ENCODE results near the gene CARS1.
"Not testable (repeated sequence)": the region's sequence is repeated elsewhere in the genome, so short reads cannot be mapped to it uniquely, and the experiment has no call there.

CARS1 gene

DNA sequence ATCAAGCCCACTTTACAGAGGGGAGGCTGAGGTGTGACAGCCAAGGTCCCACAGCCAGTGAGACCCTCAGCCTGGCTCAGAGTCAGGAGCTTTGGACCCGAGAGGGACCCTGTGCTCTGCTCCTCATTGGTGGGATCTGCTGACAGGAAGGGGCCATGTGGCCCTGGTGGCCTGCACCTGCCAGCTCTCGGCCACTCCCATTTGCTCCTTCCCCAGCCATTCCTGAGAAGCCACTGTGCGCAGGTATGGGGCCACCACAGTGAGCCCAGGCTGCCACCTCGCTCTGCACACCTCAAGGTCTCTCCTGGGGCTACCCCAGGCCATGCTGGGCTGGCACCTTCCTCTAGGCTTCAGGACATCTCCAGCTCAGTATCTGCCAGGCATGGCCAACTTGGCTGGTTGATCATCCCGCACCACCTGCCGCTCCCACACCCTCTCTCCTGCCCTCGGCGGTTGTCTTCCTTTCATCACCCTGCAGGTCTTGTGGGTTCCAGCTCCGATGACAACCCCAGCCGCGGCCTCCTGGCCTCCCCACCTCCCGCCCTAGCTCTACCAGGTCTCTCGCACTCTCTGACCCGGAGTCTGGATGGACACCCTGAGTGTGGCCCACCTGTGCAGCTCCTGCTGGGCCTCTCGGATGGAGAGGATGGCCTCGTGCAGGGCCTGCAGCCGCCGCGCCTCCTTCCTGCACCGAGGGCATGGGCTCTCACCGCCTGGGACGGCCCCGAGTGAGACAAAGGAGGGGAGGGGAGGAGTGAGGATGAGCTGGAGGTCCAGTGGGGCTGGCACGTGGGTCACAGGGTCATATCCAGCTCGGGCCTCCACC lies 32.2 kb upstream of the CARS1 start:
- DNase-seq: no peak

DNA sequence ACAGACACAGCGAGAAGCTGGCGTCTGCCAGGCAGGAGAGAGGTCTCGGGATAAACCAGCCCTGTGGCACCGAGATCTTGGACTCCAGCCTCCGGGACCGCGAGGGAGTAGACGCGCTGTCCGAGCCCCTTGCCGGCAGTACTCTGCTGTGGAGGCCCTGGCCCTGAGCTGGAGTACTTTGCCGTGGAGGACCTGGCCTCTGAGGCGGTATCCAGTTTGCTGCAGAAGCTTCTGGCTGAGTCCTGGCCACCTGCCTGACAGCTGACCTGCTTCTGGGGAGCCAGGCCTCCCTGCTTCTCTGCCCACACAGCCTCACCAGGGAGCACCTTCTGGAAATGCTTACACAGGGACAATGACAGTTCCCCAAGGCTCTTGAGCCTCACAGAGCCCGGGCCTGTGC lies 31.6 kb upstream of the CARS1 start:
- DNase-seq: no peak

DNA sequence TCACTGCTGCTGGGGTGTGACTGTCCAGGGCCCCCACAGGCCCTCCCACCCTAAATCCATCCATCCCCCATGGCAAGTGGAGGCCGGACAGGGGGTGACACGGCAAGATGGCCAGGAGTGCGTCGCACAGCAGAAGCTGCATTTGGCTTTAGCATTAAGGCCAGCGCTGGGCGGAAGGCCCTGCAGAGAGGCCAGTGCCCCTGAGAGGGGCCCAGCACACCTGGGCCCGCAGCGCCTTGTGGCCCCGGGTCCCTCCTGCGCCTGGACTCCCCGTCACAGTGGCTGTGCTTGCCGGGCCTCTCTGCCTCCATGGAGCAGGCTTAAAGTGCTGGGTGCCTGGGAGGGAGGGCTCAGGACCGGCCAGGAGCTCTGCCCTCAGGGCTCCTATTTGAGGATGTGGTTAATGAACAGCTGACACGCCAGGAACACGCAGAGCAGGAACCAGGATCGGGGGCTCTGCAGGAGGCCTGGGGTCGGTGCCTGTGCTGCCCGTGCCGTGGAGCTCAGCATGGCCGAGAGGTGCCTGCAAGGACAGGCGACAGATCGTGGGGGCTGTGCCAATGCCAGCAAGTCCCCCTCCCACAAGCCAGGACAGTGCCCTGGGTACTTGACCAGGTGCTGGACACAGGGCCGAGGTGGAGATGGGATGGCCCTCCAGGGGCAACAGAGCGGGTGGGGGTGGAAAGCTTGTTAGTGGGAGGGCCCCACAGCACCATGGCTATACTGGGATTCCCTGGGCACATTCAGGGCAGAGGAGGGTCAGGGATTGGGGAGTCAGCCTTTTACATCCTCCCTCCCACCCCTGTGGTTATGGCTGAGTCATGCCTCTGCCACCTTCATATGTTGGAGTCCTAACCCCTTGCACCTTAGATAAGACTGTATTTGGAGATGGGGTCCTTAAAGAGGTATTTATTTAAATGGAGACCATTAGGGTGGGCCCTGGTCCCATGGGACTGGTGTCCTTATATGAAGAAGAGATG lies 30.9 kb upstream of the CARS1 start:
- no peak for DNase-seq

DNA sequence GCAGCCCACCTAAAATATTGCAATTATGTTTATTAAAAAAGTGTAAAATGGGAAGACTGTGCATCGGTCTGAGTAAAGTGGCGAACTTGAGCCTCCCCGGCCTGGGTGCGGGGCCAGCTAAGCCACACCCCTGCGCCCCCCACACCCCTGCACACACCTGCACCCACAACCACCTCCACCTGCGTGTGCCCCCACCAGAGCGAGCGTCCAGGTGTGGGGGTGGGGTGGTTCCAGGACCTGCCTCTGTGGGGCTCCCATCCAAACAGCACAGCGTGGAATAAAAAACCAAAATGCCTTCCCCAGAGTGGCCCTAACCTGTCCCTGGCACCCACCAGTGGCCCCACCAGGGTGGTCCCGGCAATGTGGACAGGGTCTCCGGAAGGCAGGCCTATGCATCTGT lies 30.1 kb upstream of the CARS1 start:
- no peak for DNase-seq

DNA sequence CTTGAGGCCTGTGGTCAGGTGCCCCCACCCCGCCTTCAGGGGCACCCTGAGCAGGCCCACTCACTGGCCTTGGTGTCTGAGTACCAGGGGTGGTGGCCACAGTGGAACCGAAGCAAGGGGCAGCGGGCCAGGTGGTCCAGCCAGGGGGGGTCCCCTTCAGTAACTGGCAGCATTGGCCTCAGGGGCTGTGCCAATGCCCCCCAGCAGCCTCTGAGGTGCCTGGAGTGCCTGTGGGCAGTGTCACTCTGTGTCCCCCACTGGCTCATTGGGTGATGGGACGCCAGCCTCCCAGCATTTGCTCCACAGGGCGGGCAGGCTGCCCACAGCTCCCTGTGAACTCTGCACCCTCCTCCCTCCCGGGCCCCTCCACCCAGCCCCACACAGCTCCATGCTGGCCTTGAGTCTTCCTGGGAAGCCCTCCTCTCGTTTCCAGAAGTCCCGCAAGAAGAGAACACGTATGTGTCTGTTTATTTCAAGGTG lies 29.5 kb upstream of the CARS1 start:
- DNase-seq: no peak

DNA sequence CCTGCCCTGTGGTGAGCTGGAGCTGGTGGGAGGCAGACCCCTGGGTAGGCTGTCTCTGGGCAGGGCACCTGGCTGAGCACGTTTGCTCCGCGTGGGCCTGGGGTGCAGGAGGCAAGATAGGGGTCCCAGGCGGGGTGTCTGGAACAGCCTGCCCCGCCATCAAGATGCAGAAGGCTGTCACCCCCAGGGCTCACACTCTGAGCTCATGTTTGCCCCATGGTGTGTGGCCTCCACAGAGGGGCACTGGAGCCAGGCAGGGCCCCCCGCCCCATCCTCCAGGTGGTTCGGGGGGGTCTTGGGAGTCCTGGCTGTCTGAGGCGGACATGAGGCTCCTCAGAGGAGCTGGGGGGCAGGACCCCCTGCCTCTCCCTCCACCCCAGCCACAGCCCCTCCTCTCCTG lies 28.9 kb upstream of the CARS1 start:
- no peak for DNase-seq

DNA sequence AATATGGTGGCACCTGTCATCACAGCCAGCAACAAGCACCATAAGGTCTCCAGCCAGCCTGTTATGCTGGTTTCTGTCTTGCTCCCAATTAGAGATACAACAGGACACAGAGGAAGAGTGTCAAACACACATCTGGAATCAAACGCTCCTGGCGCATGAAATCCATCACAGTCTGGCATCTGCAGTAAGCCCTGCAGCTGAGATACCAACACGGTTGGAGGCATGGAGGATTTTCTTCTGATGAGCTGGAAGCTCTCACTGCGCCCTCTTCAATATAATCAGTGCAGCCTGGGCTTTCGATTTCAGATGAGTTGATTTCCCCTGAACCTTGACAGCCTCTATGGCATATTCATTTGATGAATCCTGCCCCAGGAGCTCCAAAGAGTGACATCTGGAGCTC lies 27.8 kb upstream of the CARS1 start:
- DNase-seq: no peak

DNA sequence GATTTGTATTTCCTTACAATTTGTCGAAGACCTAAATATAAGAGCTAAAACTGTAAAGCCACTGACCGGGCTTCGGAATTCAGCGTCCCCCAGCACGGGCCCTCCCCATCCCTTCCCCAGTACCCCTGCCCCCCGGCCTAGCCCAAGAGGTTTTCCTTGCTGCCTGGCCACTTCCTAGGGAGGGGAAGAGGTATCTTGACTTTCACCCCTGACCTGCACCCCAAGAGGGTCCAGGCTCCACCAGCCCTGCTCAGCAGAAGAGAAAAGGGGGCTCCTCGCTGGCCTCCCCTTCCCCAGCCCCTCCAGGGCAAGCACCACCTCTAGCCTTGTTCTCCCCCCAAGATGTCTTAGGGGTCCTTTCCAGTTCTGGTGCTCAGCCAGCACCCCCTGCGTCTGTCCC lies 26.1 kb upstream of the CARS1 start:
- no peak for DNase-seq

DNA sequence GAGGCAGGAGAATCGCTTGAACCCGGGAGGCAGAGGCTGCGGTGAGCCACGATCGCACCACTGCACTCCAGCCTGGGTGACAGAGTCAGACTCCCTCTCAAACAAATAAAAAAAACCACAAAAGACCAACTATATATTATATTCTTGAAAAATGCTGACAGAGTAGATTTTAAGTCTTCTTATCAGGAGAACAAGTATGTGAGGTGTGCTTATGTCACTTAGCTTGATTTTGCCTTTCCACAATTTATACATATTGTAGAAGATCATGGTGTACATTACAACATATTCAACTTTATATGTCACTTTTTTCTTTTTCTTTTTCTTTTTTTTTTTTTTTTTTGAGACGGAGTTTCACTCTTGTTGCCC lies 24.1 kb upstream of the CARS1 start:
- no peak for DNase-seq

DNA sequence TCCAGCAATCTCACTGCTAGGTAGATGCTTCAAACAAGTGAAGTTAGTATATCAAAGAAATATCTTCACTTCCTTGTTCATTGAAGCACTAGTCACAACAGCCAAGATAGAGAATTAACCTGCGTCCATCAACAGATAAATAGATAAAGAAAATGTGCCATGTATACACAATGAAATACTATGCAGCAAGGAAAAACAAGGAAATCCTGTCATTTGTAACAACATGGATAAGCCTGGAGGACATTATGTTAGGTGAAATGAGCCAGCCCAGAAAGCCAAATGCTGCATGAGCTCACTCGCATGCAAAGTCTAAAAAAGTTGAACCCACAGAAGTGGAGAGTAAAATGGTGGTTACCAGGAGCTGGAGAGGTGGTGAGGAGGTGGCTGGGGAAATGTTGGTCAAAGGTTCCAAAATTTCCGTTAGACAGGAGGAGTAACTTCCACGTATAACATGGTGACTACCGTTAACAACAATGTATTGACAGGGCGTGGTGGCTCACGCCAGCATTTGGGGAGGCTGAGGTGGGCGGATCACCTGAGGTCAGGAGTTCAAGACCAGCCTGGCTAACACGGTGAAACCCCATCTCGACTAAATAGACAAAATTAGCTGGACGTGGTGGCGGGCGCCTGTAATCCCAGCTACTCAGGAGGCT lies 23.6 kb upstream of the CARS1 start:
- DNase-seq: no peak

DNA sequence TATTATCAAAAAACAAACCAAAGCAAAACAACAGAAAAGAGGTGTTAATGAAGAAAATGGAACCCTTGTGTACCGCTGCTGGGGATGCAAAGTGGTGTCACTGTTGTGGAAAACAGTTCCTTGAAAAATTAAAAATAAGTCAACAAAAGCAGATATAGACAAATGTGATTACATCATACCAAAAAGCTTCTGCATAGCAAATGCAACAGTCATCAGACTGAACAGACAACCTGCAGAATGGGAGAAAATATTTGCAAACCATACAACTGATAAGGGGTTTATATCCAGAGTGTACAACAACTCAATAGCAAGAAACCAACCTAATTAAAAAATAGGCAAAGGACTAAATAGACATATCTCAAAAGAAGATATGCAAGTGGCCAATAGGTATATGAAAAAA lies 22.9 kb upstream of the CARS1 start:
- DNase-seq: no peak

DNA sequence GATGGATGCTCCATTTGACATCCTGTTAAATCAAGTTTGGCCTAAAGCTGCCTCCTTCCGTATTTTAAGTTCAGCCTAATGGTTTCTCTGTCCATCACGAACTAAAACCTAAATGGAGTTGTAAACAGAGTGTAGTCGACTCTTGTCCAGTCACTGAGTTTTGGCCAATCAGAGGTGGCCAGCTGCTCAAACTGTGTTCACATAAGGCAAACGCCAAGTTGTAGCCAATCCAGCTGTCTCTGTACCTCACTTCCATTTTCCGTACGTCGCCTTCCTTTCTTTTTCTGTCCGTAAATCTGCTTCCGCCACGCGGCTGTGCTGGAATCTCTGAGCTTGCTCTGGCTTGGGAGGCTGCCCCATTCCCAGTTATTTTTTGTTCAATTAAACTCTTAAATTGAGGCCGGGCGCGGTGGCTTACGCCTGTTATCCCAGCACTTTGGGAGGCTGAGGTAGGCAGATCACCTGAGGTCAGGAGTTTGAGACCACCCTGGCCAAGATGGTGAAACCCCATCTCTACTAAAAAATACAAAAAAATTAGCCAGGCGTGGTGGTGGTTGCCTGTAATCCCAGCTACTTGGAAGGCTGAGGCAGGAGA lies 20.7 kb upstream of the CARS1 start:
- no peak for DNase-seq

DNA sequence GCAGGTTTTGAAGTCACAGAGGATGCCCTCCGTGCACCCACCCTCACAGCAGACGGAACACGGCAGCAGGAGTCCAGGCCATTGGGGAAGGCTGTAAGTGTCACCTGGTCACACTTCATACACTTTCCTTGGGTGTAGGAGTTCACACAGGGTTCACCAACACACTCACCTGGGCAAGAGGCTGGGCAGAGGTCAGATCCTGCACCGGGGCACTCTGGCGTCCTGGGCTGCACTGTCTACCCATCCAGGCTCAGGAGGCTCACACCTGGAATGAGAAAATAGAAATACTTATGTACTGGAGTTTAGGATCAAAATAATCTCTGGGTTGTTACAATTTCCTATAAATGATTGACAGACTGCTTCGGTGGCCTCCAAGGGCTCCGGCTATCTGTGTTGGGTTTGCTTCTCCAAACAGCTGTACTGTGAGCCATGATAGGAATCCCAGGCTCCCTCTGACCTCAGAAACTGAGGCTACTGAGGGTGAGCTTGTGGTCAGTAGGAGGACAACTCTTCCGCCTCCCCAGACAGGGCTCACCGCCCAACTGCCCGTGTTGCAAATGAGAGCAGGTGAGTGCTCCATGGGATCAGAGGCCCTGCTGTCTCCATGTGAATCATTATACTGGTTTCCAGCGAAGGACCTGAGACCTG lies 20.1 kb upstream of the CARS1 start:
- no peak for DNase-seq

DNA sequence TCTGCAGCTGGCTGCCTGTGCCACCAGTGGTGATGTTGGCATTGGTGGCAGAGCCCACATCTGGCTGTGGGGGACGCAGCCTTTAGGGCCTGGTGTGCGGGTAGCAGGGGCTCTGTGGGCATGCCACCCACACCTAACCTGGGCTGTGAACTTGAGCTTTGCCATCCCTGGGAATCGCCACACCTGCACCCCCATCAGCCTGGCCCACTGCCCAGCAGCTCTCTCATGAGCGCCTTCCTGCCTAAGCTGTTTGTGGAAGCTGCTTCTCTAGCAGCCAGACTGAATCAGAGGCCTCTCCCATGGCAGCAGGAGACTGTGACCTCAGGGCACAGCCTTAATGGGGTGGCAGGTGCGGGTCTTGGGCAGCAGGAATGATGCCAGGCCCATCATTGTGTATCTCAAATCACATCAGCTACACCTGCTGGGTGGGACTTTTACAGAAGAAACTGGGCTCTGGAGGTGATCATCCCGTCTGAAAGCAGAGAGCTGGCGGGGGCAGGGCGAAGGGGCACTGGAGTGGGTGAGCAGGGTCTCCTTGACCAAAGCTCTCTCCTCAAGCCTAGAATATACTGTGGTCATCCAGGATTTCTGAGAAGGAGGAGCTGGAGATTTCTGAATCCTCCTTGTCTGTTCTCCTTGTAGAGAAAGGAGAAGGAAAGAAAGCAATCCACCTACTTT lies 17.8 kb upstream of the CARS1 start:
- no peak for DNase-seq

DNA sequence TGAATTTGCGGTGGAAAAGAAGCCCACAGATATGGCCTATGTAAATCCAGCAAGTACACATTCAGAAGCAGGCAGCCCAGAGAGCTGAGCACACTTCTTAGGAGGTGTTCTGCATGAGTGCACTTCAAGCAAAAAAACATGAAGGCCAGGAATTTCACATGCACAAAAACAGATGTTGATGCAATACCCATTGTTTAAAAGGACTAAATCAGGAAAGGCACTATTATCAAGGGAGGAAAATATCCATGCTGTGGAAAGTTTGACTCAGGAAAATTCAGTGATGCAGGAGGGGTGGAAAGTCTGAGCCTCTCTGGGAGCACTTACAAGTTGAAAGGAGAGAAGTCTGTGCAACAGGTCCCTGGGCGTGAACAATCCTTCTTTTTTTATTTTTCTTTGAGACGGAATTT lies 15.8 kb upstream of the CARS1 start:
- DNase-seq: no peak

DNA sequence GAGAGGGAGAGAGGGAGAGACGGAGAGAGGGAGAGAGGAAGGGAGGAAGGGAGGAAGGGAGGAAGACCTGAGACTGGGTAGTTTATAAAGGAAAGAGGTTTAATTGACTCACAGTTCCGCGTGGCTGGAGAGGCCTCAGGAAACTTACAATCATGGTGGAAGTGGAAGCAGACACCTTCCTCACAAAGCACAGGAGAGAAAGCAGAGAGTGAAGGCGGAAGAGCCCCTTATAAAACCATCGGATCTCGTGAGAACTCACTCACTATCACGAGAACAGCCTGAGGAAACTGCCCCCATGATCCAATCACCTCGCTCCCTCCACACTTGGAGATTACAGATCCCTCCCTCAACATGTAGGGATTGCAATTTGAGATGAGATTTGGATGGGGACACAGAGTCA lies 12.2 kb upstream of the CARS1 start:
- no peak for DNase-seq

DNA sequence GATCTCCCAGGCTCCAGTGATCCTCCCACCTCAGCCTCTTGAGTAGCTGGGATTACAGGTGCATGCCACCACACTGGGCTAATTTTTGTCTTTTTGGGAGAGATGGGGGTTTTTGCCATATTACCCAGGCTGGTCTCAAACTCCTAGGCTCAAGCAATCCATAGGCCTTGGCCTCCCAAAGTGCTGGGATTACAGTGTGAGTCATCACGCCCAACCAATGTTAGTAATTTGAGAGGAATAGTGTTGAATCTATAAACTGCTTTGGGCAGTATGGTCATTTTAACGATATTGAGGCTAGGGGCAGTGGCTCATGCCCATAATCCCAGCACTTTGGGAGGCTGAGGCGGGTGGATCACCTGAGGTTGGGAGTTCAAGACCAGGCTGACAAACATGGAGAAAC lies 9.1 kb upstream of the CARS1 start:
- DNase-seq: not testable (repeated sequence)

DNA sequence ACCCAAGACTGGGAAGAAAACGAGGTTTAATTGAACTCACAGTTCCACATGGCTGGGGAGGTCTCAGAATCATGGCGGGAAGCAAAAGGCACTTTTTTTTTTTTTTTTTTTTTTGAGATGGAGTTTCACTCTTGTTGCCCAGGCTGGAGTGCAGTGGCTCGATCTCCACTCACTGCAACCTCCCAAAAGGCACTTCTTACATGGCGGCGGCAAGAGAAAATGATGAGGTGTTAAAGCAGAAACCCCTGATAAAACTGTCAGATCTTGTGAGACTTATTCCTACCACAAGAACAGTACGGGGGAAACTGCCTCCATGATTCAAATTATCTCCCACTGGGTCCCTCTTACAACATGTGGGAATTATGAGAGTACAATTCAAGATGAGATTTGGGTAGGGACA lies 7.5 kb upstream of the CARS1 start:
- not testable (repeated sequence) for DNase-seq

DNA sequence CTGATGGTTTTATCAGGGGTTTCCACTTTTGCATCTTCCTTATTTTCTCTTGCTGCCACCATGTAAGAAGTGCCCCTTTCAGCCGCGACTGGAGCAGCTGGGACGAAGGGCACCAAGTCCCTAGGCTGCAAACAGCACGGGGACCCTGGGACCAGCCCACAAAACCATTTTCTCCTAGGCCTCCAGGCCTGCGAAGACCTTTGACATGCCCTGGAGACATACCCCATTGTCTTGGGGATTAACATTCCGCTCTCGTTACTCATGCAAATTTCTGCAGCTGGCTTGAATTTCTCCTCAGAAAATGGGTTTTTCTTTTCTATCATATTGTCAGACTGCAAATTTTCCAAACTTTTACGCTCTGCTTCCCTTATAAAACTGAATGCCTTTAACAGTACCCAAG lies 6.7 kb upstream of the CARS1 start:
- not testable (repeated sequence) for DNase-seq

DNA sequence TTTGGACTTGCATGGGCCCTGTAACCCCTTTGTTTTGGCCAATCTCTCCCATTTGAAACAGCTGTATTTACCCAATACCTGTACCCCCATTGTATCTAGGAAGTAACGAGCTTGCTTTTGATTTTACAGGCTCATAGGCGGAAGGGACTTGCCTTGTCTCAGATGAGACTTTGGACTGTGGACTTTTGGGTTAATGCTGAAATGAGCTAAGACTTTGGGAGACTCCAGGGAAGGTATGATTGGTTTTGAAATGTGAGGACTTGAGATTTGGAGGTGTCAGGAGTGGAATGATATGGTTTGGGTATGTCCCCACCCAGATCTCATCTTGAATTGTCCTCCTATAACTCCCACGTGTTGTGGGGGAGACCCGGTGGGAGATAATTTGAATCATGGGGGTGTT lies 6.2 kb upstream of the CARS1 start:
- not testable (repeated sequence) for DNase-seq

DNA sequence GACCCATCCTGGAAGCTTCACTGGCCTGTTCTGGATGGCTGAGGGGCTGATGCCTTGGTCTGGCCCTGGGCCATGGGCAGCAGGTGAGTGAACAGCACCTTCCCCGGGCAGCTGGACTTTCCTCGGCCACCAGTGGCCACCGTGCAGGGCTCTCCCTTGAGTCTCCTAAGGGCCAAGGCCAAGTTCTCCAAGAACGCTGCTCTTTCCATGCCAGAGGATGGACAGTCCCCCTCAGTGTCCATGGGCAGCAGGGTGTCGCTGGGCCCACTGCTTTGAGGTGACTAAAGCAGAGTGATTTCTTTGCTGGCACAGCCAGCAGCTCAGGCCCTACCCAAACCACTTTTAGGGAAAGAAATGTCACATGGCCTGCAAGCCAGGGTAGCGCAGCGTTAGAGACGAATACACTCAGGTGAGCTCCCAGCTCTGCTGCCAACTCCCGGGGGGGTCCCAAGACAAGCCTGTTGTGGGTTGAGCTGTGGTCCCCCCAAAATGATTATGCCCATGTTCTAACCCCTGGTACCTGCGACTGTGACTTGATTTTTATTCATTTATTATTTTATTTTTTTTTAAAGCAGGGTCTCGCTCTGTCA lies 3.3 kb upstream of the CARS1 start:
- DNase-seq: no peak

All from NCI-H187 treated with DMSO at 0.1 percent for 48 hours (cell line).